T-helper 1 cell treated with Interleukin-12 subunit alpha and Interleukin-12 subunit beta and Interleukin-4 antibody, amounts not matched to agents 30 μg/mL and 1 μg/mL, for 36 hours (primary cell): Measurements from ENCODE around the gene TRIM37.

ENCODE experiments used
- H3K27ac Mint-ChIP-seq: one replicate; pipeline ENCODE4 v1.8.0; 2021; ENCODE audit warnings: mild to moderate bottlenecking, mixed read lengths
- H3K27me3 Mint-ChIP-seq: one replicate; pipeline ENCODE4 v1.8.0; 2021; ENCODE audit warnings: low read depth, mixed read lengths
- H3K36me3 Mint-ChIP-seq: one replicate; pipeline ENCODE4 v1.8.0; 2021; ENCODE audit warnings: low read depth, mixed read lengths
- H3K4me1 Mint-ChIP-seq: one replicate; pipeline ENCODE4 v1.8.0; 2021; ENCODE audit warnings: low read depth, mixed read lengths
- H3K4me3 Mint-ChIP-seq: one replicate; pipeline ENCODE4 v1.8.0; 2021; ENCODE audit warnings: mild to moderate bottlenecking, moderate library complexity, mixed read lengths
- H3K9me3 Mint-ChIP-seq: one replicate; pipeline ENCODE4 v1.8.0; 2021; ENCODE audit warnings: mixed read lengths

TRIM37 gene

GRCh38 chr17:58932956-58933355 is 173.7 kb downstream of the TRIM37 start:
- no peak overlapping the region for H3K4me3 Mint-ChIP-seq
- no peaks in the 10 kb centered on the region for H3K4me1 Mint-ChIP-seq
- no peaks in the 10 kb centered on the region for H3K36me3 Mint-ChIP-seq
- no peaks in the 10 kb centered on the region for H3K9me3 Mint-ChIP-seq
- H3K27ac Mint-ChIP-seq: no peak overlapping the region
- H3K27me3 Mint-ChIP-seq: peaks cover 8% of the 10 kb centered on the region
